ENCODE data around the gene FKBP8. TPM values are rescaled to one million over a fixed set of nuclear protein-coding genes. Genes with fewer than 3 reads are reported as not detected.

Gene FKBP8
- polyA plus RNA-seq, 3 donors: 78.0 to 159 (median 81.2) TPM

- Histone ChIP-seq H3K79me2 (ENCODE audit: insufficient read depth, low read length) (peaks cover 98% of the 10 kb centered on the region), H3K9me3 (replicated peaks in 1 of 2; ENCODE audit: control insufficient read depth in 1 of 2, insufficient read depth in 1 of 2, low read length in 2 of 2) (no peaks in the 10 kb centered on the region), H2AFZ (ENCODE audit: insufficient read depth, low read depth, low read length, poor library complexity, severe bottlenecking) (no peak overlapping the region), H3K4me2 (replicated peaks; ENCODE audit: extremely low read depth, low read length, poor library complexity, severe bottlenecking) (no peak overlapping the region), H3K27ac (ENCODE audit: low read depth in 1 of 2, low read length in 2 of 2) (peak overlapping the region in 1 of 2 donors; percentile 20), H3K27me3 (ENCODE audit: control insufficient read depth in 2 of 2, insufficient read depth in 2 of 2, low read length in 2 of 2) (no peaks in the 10 kb centered on the region), H3K4me1 (ENCODE audit: control insufficient read depth in 1 of 2, insufficient read depth in 2 of 2, low read length in 2 of 2) (peaks cover 61 to 70% of the 10 kb centered on the region in 2 donors), H3K9ac (ENCODE audit: insufficient read depth, low read length, poor library complexity, severe bottlenecking) (no peak overlapping the region), H3K36me3 (replicated peaks in 1 of 2; ENCODE audit: control insufficient read depth in 1 of 2, insufficient read depth in 2 of 2, low read length in 2 of 2) (peaks cover 4 to 8% of the 10 kb centered on the region in 2 donors), H4K20me1 (ENCODE audit: insufficient read depth, low read length) (peaks cover 98% of the 10 kb centered on the region), H3K4me3 (replicated peaks in 1 of 3; ENCODE audit: low read depth in 2 of 3, low read length in 3 of 3) (no peak overlapping the region)
- Mint-ChIP-seq H3K36me3 (peaks cover 26 to 33% of the 10 kb centered on the region in 2 donors), H3K9me3 (no peaks in the 10 kb centered on the region), H3K27me3 (ENCODE audit: low read depth in 3 of 3) (peaks cover 0 to 4% (median 2%) of the 10 kb centered on the region in 3 donors), H3K4me1 (peaks cover 81% of the 10 kb centered on the region), H3K4me3 (no peak overlapping the region), H3K27ac (peak overlapping the region in 4 of 7 donors; percentile 6 to 36 (median 8))
- DNase-seq: no peak
- intact Hi-C loops (cut with micrococcal nuclease): loop anchor here in 1 of 2 donors (5.0 kb wide), 1 partner anchor 36 kb away; no protein-coding TSS in a partner anchor
- 89% methylated on average over 5 of the region's 7 CpGs for WGBS (ENCODE audit: insufficient coverage)
- no peak for TF ChIP-seq CTCF (IDR thresholded peaks at IDR 0.05)
Observed at GRCh38 chr19:18508585-18508984, 34.8 kb downstream of the FKBP8 start.

GRCh38 chr19:18507727-18508440 lies 35.5 kb downstream of the FKBP8 start:
- Histone ChIP-seq H2AFZ (ENCODE audit: insufficient read depth, low read depth, low read length, poor library complexity, severe bottlenecking) (no peak overlapping the region), H3K4me1 (ENCODE audit: control insufficient read depth in 1 of 2, insufficient read depth in 2 of 2, low read length in 2 of 2) (peaks cover 68 to 77% of the 10 kb centered on the region in 2 donors), H3K4me3 (replicated peaks in 1 of 3; ENCODE audit: low read depth in 2 of 3, low read length in 3 of 3) (no peak overlapping the region), H3K4me2 (replicated peaks; ENCODE audit: extremely low read depth, low read length, poor library complexity, severe bottlenecking) (no peak overlapping the region), H3K9me3 (replicated peaks in 1 of 2; ENCODE audit: control insufficient read depth in 1 of 2, insufficient read depth in 1 of 2, low read length in 2 of 2) (no peaks in the 10 kb centered on the region), H3K36me3 (replicated peaks in 1 of 2; ENCODE audit: control insufficient read depth in 1 of 2, insufficient read depth in 2 of 2, low read length in 2 of 2) (peaks cover 4 to 8% of the 10 kb centered on the region in 2 donors), H3K27ac (ENCODE audit: low read depth in 1 of 2, low read length in 2 of 2) (peak overlapping the region in 1 of 2 donors; percentile 20), H3K79me2 (ENCODE audit: insufficient read depth, low read length) (peaks cover 93% of the 10 kb centered on the region), H4K20me1 (ENCODE audit: insufficient read depth, low read length) (peaks cover 98% of the 10 kb centered on the region), H3K9ac (ENCODE audit: insufficient read depth, low read length, poor library complexity, severe bottlenecking) (no peak overlapping the region), H3K27me3 (ENCODE audit: control insufficient read depth in 2 of 2, insufficient read depth in 2 of 2, low read length in 2 of 2) (no peaks in the 10 kb centered on the region)
- Mint-ChIP-seq H3K36me3 (peaks cover 22 to 26% of the 10 kb centered on the region in 2 donors), H3K9me3 (no peaks in the 10 kb centered on the region), H3K27ac (peak overlapping the region in 4 of 7 donors; percentile 6 to 45 (median 24)), H3K4me3 (no peak overlapping the region), H3K4me1 (peaks cover 82% of the 10 kb centered on the region), H3K27me3 (ENCODE audit: low read depth in 3 of 3) (peaks cover 0 to 4% (median 2%) of the 10 kb centered on the region in 3 donors)
- WGBS (ENCODE audit: insufficient coverage): 88% methylated on average over 9 of the region's 11 CpGs
- intact Hi-C loops (cut with micrococcal nuclease): loop anchor here in 1 of 2 donors (5.0 kb wide), 1 partner anchor 36 kb away; no protein-coding TSS in a partner anchor
- DNase-seq: no peak
- TF ChIP-seq CTCF (IDR thresholded peaks at IDR 0.05): no peak
